RPMI7951 (cell line): ENCODE results near the gene COL5A1. TPM values are rescaled to one million over a fixed set of nuclear protein-coding genes. Genes with fewer than 3 reads are reported as not detected.
A peak's percentile ranks its signal among the peaks of the same experiment; 100 is the strongest.
"Not testable (repeated sequence)": the region's sequence is repeated elsewhere in the genome, so short reads cannot be mapped to it uniquely, and the experiment has no call there.

Experiments used
- DNase-seq: peaks from one replicate; pipeline ENCODE4 v3.0.0-alpha.2; 2012; ENCODE audit warnings: low read depth
- total RNA-seq: library from RNA; depleted of rRNA; stranded (reverse); fragments of >200 nt; shearing (Covaris generic); gene quantifications from 2 replicates; pipeline ENCODE4 v1.2.3, GENCODE V29; 2014

The COL5A1 gene
- total RNA-seq, 1 experiment from 2014 or later, result 138 TPM

DNA sequence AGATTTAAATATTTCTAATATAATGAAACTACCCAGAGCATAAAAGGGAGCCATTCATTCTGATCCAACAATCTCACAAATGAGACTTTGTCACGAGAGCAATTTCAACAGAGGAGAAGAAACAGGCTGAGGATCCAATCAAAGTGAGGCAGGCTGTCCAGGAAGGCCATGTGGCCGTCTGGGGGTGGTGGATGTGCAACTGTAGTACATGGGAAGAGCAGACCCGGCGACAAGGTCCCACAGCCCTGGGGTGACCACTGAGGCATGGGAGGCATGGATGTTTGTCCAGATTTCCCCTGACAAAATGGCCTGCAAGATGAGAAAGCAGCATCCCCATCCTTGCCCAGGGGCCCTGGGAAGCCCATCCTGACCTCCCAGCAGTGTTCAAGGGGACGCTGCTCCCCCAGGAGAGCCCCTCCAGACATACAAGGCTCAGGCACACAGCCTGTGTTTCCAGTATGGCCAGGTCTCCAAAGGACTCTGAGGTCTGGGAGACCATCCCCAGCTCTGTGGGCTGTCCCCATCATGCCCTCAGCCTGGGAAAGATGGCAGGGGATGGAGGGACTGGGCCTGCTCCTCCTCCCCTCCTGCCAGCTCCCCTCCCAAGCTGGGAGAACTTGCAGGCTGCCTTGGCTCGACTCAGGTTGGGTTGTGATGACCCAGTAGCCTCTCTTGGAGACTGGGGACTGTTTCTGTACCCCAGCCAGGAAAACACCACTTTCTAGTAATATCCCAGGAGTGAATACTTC, 211.5 kb downstream of the COL5A1 start:
- peak; percentile 26 for DNase-seq

GRCh38 chr9:134853893-134854292, 212.3 kb downstream of the COL5A1 start:
- DNase-seq, result no peak

GRCh38 chr9:134854541-134854981, 213.0 kb downstream of the COL5A1 start:
- no peak for DNase-seq

GRCh38 chr9:134855231-134855899, 213.8 kb downstream of the COL5A1 start:
- no peak for DNase-seq

- no peak for DNase-seq
Measured at GRCh38 chr9:134855900-134856377, 214.3 kb downstream of the COL5A1 start.

DNA sequence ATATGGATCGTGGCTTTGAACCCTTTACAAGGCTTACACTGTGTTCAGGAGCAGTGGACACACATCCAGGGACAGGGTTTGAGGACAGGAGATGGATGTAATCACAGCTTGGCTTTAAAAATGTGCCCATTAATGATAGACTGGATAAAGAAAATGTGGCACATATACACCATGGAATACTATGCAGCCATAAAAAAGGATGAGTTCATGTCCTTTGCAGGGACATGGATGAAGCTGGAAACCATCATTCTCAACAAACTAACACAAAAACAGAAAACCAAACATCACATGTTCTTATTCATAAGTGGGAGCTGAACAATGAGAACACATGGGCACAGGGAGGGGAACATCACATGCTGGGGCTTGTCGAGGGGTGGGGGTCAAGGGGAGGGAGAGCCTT, 215.8 kb downstream of the COL5A1 start:
- DNase-seq, result not testable (repeated sequence)

DNA sequence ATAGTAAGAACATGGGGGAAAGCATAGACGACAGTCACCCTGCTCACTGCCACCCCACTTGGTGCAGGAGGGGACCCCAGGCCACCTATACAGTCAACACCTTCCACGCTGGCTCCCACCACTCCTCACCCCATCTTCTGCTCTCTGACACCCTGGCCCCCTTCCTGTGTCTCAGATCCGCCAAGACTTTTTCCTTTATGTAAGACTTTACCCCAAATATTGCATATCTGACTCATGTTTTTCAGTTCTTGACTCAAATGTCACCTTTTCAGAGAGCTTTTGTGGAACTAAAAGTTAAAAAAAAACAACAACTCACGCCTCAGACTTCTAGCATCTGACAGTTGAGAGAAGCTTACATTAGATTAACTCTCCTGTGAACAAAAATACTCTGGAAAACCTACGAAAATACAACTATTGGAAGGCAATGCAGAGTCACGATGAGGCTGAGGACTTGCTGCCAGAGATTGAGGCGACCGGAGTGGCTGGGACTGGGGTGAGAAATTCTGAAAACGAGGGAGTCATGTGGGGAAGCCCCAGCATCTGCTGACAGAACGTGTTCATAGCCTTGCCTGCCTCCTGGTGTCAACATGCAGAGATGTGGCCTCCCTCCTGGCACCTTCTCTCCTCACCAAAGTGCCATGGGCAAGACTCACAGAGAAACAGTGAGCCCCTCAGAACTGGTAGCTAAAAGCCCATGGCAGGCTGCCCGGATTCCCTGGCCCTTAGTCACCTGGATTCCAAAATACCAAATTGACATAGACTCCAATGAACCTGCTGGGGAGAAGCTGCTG, 216.6 kb downstream of the COL5A1 start:
- peak; percentile 77 for DNase-seq

DNA sequence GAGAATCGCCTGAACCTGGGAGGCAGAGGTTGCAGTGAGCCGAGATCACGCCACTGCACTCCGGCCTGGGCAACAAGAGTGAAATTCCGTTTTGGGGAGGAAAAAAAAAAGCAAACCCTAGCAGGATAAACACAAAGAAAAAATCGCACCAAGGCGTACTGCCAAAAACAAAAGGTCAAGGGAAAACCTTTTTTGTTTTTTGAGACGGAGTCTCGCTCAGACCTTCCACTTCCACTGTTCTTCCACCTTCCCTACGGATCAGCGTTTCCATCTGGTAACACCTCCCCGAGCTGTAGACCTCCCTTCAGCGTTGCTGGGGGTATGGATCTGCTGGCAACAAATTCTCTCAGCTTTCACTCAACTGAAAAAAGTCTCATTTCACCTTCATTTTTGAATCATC, 218.9 kb downstream of the COL5A1 start:
- DNase-seq, result no peak

GRCh38 chr9:134861595-134862334, 220.2 kb downstream of the COL5A1 start:
- DNase-seq, result no peak

GRCh38 chr9:134863306-134863902, 221.8 kb downstream of the COL5A1 start:
- DNase-seq, result no peak

GRCh38 chr9:134863941-134864820, 222.6 kb downstream of the COL5A1 start:
- peak; percentile 76 for DNase-seq

- no peak for DNase-seq
Measured at GRCh38 chr9:134864821-134865190, 223.2 kb downstream of the COL5A1 start.

GRCh38 chr9:134867917-134868750, 226.5 kb downstream of the COL5A1 start:
- no peak for DNase-seq

- no peak for DNase-seq
Measured at GRCh38 chr9:134868751-134869553, 227.3 kb downstream of the COL5A1 start.

DNA sequence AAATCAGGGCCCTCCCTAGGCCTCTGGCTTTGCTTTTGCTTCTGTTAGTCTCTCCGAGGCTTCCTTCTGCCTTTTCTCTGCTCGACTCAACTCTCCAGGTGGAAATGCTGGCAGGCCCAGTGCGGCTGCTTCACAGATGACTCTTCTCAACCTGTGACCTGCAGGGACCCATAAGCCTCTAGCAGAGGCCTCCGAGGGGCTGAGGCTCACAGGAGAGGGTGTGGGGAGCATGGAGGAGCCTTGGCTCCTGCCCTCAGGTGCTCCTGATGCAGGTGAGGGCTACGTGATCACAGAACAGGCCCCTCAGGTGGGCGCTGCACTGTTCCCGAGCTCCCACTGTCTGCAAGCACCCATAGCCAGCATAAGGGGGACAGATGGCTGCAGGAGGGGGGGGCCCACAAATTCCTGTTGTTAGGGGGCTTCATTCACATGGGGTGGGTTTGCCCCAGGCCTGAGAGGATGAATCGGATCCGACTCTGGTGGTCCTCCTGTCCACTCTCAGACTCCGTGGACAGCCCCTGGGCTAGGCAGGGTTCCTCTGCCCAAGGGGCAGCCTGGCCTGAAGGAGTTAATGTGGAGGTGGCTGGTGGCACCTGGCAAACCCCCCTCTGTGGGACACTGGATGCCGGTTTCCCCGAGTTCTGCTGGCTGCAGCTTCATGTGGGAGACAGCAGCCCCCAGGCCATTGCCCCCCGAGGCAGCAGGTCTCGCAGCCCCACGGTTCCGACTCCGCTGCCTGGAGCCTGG, 228.1 kb downstream of the COL5A1 start:
- DNase-seq, result no peak

- no peak for DNase-seq
Measured at GRCh38 chr9:134870301-134870694, 228.7 kb downstream of the COL5A1 start.

DNA sequence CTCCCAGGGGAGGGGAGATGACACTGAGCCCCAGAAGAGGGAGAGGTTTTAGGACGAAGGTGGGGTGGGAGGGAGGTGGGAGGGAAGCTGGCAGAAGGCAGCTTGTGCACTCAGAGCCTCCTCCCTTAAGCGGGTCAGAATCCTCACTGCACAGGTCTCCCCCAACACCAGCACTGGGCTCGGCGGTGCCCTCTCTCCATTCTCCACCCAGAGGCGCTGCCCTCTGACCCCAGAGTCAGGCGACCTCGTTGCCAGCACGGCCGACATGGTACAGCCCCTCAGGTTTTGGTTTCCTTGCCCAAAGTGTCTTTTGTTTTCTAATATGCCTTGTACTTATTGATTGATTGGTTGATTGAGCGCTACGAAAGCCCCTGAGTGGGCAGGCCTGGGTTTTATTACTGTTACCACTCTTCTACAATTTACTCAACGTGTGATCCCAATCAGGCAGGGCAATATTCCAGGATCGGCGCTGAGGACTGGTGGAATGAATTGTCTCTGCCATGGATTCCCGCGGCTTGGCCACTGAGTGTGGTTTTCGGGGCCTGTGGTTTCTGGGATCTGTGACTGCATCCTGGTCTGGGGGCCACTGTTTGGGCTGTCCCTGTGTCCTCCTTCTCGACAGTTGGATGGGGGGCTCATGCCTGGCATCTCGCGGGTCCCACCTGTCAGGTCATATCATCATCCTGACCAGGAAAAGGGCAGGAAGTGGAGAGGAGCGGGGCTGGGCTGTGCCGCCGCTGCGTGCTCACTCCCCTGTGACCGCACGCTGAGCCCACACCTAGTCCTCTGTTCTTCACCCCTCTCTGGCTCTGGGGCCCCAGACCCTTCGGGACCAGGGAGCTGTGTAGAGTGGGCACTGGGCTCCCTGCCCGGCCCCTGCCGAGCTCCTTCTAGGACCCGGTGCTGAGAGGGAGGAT, 229.4 kb downstream of the COL5A1 start:
- no peak for DNase-seq
